ENCODE data around the gene MRPS31.
"Not testable (repeated sequence)": the region's sequence is repeated elsewhere in the genome, so short reads cannot be mapped to it uniquely, and the experiment has no call there.

MRPS31 gene

DNA sequence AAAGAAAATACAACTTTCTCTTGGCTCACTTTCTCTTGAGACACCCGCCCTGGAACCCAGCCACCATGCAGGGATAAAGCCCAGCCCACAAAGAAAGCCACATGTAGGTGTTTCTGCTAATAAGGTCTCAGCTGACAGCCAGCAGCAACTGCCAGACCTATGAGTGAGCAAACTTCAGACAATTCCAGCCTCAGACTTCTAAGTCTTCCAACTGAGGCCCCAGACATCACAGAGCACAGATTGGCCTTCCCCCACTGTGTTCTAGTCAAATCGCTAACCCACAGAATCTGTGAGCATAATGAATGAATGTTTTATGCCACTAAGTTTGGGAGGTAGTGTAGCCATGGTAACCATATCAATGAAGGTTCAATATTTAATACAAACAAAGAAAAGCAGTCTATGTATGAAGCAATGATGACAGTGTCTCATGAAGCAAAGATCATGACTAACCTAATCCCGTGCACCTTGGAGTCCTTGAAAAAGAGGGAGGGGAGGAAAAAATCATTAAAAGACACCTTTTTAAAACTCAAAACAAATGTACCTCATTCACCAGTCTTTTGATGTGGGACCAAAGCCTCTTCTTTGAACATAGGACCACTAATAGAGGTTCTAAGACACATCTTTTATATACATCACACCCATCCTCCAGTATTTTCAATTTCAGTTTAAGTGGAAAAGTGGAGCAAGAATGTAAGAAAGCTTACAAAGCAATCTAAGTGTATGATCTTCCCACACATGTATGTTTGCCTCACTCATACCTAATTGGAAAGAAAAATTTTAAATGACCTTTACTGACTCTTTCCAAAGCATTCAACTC is 6.2 kb downstream of the MRPS31 start:
- no peak for DNase-seq

DNA sequence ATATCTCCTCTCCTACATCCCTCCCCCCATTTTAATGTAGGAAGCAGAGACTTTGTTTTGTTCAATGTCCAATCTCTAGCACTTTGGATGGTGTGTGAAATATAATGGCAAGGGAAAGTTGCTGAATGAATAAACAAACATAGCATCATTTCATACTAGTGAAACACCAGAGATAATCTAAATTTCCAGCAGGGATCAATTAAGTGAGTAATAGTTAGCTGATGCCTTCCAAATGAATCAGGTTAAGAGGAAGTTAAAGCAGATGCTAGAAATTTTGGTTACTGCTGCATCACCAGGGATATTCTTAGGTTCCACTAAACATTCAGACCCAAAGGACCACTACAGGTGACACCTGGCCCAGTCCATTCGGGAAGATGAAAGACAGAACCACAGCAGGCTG is 8.1 kb downstream of the MRPS31 start:
- DNase-seq, result no peak

GRCh38 chr13:40758811-40759210 is 12.2 kb downstream of the MRPS31 start:
- DNase-seq, result no peak

- DNase-seq, result no peak
Observed at GRCh38 chr13:40756042-40756441, 14.9 kb downstream of the MRPS31 start.

- DNase-seq, result no peak
Observed at GRCh38 chr13:40755082-40755700, 15.8 kb downstream of the MRPS31 start.

DNA sequence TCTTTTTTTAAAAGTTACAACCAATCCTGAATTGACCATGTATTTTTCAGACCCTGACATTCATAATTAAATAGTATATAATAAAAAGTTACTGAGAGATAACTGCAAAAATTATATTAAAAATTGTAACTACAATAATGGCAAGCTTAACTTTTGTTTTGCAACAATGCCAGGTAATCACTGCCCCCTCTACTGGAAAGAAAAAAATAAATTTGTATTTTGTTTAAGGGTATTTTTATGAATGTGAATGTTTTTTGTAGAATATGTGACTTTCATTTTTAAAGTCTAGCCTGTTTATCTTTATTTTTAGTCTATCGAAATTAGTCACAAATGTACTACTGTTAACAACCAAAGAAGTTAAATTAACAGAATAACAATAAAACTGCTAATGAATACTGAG is 21.7 kb downstream of the MRPS31 start:
- DNase-seq, result no peak

DNA sequence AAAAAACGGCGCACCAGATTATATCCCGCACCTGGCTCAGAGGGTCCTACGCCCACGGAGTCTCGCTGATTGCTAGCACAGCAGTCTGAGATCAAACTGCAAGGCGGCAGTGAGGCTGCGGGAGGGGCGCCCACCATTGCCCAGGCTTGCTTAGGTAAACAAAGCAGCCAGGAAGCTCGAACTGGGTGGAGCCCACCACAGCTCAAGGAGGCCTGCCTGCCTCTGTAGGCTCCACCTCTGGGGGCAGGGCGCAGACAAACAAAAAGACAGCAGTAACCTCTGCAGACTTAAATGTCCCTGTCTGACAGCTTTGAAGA is 35.8 kb downstream of the MRPS31 start:
- DNase-seq, result not testable (repeated sequence)

- not testable (repeated sequence) for DNase-seq
Observed at GRCh38 chr13:40734536-40735231, 36.3 kb downstream of the MRPS31 start.

DNA sequence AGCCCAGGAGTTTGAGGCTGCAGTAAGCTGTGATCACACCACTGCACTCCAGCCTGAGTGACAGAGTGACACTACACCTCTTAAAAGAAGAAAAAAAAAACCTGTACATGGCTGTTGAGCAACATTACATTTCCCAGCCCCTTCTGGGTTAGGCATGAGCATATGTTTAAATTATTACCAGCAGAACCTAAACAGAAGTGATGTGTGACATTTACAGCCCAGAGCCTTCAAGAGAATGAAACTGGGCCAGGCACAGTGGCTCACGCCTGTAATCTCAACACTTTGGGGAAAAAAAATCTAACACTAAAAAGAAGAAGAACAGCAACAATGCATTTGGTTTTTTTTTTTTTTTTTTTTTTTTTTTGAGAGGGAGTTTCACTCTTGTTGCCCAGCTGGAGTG is 38.3 kb downstream of the MRPS31 start:
- no peak for DNase-seq

GRCh38 chr13:40728595-40728994 is 42.4 kb downstream of the MRPS31 start:
- no peak for DNase-seq

GRCh38 chr13:40714433-40714832 is 56.6 kb downstream of the MRPS31 start:
- DNase-seq, result not testable (repeated sequence)

DNA sequence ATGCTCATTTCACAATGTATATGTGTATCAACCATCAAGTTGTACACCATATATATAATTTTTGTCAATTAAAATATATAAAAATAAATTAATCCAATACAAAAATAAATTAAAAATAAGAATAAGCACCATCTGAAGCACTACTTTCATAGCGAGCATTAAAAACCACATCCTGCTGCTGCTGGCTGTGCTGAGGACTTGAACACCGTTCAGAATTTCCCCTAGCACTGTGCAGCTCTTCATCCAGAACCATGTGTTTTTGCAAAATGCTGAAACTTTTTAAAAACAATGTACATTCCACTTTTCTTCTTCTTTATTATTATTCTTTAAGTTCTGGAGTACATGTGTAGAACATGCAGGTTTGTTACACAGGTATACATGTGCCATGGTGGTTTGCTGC is 64.6 kb downstream of the MRPS31 start:
- DNase-seq, result no peak

DNA sequence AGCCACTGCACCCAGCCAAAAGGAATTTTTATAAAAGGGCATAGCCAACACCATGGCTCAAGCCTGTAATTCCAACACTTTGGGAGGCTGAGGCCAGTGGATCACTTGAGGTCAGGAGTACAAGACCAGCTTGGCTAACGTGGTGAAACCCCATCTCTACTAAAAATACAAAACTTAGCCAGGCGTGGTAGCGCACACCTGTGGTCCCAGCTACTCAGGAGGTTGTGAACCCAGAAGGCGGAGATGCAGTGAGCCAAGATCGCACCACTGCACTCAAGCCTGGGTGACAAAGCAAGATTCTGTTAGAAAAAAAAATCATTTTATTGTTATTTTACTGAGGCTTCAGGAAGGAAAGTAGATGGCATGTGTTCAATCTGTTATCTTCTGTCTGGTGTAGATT is 73.3 kb downstream of the MRPS31 start:
- no peak for DNase-seq

DNA sequence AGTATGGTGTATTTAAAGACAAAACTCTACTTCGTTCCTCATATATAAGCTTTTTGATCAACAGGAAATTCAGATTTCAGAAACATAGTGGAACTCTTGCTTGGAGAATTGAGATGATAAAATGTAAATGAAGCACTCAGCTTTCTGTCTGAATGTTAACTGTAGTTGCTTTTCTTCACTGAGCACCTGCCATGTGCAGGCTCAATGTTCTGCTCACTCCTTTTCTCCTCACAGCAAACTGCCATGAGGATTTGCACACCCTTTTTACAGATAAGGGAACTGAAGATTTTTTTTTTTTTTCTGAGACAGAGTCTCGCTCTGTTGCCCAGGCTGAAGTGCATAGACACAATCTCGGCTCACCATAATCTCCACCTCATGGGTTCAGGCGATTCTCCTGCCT is 76.6 kb downstream of the MRPS31 start:
- DNase-seq, result no peak

GRCh38 chr13:40692946-40693345 is 78.0 kb downstream of the MRPS31 start:
- no peak for DNase-seq

DNA sequence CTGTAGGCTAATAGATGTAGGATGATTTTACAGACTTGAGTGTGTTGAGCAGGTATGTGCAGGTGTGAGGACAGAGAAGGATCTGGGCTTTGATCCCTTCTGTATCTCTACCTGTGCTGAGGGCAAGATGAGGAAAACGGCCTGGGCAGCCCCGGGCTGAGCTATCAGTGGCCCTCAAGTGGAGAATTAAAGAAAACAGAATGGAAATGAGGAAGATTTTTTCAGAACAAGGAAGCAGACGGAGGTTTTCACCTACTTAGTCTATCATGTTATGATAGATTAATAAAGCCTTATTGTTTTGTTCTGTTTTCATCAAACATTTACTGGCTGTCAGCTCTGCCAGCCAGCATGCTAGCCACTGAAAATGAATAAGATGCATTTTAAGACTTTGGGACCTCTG is 82.2 kb downstream of the MRPS31 start:
- no peak for DNase-seq

DNA sequence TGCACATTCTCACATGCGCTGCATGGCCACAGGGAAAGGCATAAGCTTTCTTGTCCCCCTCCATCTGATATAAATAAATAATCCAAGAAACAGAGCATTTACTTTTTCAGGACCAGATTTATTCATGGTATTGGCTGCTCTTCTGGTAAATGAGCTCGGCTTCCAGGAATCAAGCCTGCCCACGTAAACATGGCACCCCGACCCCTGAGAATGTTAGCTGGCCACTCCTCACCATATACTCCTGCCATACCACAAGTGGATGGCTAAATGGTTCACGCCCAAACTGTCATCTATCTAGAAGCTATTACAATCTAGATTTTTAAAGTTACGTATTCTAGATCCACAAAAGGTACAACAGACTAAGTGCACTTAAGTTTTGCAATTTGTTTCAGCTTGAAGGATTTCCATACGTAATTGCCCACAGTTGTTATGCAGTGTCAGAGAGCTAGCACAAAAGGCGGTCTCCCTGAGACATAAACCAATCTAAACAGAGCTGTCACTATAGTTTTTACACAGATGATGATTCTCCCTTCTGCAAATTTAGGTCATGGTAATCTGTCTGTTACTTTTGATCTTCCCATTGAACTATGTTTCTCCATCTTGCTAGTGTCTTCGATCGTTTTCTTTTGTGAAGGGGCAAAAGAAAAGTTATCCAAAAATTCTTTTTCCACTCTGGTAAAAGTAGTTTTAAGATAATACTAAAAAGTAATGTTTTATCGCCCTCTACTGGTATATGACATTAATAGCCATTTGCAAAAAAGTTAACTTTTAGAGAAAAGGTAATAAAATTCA is 88.3 kb downstream of the MRPS31 start:
- peak; percentile 48 for DNase-seq

DNA sequence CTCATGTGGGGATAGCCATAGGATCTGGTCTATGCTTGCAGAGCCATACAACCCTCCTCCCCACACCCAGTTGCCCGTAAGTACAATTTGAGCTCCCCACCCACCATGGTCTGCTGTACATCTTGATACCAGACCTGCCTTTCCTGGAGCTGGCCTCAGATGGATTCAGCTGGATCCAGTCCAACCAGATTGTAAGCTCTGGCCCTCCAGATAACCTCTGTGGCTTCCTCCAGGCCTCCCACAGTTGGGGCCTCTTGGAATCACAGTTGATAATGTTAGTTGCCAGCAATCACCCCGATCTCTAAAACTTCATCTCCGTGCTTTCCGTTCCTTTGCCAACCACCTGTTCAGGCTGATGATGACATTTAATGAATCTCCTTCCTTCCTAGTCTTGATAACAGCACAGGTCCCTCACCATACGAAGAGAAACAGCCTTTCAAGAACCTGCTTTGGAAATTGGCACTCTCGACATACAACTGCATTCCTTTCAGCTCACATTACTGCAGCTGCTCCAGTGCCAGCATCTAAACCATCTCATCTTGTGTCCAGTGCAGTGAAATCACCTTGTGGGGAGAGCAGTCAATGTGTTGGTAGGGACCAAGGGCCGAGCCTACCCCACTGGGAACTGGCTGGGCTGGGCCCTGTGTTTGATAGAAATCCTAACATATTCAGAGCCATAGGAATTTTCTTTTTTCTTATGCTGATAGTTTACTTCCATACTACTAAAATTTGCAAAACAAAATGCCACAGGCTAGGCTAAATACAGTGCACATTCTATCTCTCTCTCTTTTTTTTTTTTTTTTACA is 89.4 kb downstream of the MRPS31 start:
- DNase-seq, result no peak

DNA sequence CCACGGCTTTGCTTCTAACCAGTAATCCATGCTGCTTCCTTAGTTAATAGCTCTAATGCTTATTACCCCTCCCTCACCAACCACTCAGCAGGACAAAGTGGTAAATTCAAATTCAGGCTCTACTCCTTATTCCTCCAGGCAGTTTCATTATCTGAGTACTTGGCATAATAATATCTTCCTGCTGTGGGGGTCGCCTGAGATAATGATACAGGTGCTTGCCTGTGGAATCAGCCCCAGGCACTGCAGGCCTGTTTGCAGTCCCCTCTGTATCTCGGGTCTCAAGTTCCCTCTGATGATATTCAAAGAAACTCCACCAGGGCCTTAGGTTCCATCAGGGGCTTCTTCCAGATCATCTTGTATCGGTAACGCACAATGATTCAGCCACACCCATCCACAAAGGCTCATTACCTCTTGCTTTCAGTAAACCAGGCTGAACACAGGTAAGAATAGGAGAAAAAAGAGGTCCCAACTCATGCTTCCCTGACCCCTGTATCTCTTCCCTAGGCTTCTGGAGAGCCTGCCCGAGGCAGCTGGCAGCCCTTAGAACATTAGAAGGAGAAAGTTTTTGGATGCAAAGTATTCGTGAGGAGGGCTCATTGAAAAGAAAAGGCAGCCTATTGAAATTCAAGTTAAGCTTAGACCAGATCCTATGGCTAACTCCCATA is 90.2 kb downstream of the MRPS31 start:
- no peak for DNase-seq

DNA sequence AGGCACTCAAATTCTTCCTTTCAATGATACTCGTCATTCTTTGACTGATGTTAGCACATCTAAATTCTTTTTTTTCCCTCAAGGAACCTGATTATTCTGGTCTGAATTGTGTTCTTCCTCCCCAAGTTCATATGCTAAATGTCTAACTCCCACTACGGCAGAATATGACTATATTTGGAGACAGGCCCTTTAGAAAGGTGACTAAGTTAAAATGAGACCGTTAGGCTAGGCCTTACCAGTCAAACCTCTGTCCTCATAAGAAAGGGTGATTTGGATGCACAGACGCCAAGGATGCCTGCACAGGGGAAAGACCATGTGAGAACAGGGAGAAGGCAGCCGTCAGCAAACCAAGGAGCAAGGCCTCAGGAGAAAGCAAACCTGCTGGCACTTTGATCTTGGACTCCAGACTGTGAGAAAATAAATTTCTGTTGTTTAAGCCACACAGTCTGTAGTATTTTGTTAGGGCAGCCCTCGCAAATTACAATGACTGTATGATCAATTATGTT is 91.5 kb downstream of the MRPS31 start:
- no peak for DNase-seq
